MCF 10A (cell line): ENCODE results near the gene RBM39. TPM values are rescaled to one million over a fixed set of nuclear protein-coding genes. Genes with fewer than 3 reads are reported as not detected.

Source experiments
- BruUV-seq: library from RNA; stranded (reverse); fragments of 400-500 nt; replicated peaks from 2 replicates; lab custom pipeline; 2021; lab: Mats Ljungman, UMichigan
- CTCF ChIA-PET: fragments of 300-600 bp; sonication (Branson Sonifier 250); formaldehyde crosslinking; extraction: SDS; loops from one replicate; lab custom pipeline; 2021; ENCODE audit warnings: antibody characterized with exemption, inconsistent platforms; lab: Yijun Ruan, JAX
- POLR2A ChIA-PET: fragments of 300-600, 350-650 bp; sonication (Branson Sonifier 250); formaldehyde crosslinking; extraction: SDS; loops from one replicate; lab custom pipeline; 2020; ENCODE audit warnings: antibody characterized with exemption, inconsistent platforms; lab: Yijun Ruan, JAX
- DNase-seq: peaks from one replicate; pipeline ENCODE4 v3.0.0-alpha.2; 2018; ENCODE audit not compliant: unreplicated experiment
- H3K27ac Mint-ChIP-seq: one replicate; pipeline ENCODE4 v1.8.0; 2022; ENCODE audit warnings: mild to moderate bottlenecking, low read depth, mixed read lengths; ENCODE audit not compliant: unreplicated experiment
- H3K27me3 Mint-ChIP-seq: one replicate; pipeline ENCODE4 v1.8.0; 2022; ENCODE audit warnings: mixed read lengths; ENCODE audit not compliant: insufficient read depth, unreplicated experiment
- H3K36me3 Mint-ChIP-seq: one replicate; pipeline ENCODE4 v1.8.0; 2022; ENCODE audit warnings: mild to moderate bottlenecking, moderate library complexity, mixed read lengths; ENCODE audit not compliant: insufficient read depth, unreplicated experiment
- H3K4me1 Mint-ChIP-seq: one replicate; pipeline ENCODE4 v1.8.0; 2022; ENCODE audit warnings: mixed read lengths; ENCODE audit not compliant: insufficient read depth, unreplicated experiment
- H3K4me3 Mint-ChIP-seq: one replicate; pipeline ENCODE4 v1.8.0; 2022; ENCODE audit warnings: mild to moderate bottlenecking, moderate library complexity, mixed read lengths; ENCODE audit not compliant: unreplicated experiment
- H3K9me3 Mint-ChIP-seq: one replicate; pipeline ENCODE4 v1.8.0; 2022; ENCODE audit warnings: mixed read lengths; ENCODE audit not compliant: unreplicated experiment
- intact Hi-C: fragments of 100-400 bp; cut with micrococcal nuclease; formaldehyde crosslinking; loops from 2 replicates; pipeline ENCODE4 v1.14.1; 2022
- total RNA-seq: library from RNA; stranded (reverse); gene quantifications from 2 replicates; pipeline ENCODE4 v1.2.3, GENCODE V29; 2022
- TF ChIP-seq, protein P1 (sequence below): fragments of 200-600 bp; IDR thresholded peaks from one replicate; pipeline ENCODE4 v1.8.0; 2022; ENCODE audit warnings: antibody characterized with exemption, mild to moderate bottlenecking; ENCODE audit not compliant: unreplicated experiment

The RBM39 gene
- total RNA-seq, 1 experiment from 2014 or later: 438 TPM

DNA sequence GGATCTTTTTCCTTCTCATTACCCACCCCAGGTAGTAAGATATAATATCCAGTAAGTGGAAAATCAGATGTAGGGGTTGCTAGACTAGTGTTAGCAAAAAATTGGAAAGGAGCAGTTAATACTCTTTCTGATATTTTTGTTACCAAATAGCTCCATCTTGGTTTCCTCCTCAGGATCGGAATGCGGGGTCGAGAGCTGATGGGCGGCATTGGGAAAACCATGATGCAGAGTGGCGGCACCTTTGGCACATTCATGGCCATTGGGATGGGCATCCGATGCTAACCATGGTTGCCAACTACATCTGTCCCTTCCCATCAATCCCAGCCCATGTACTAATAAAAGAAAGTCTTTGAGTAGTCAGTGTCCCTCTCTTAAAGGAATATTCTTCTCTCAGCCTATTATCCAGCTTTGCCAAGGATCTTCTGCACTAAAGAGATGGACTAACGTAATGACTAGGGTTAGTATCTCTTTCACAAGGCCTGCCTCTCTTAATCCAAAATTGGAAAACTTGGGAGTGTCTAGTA lies 41.4 kb downstream of the RBM39 start:
- TF ChIP-seq, protein P1, sequence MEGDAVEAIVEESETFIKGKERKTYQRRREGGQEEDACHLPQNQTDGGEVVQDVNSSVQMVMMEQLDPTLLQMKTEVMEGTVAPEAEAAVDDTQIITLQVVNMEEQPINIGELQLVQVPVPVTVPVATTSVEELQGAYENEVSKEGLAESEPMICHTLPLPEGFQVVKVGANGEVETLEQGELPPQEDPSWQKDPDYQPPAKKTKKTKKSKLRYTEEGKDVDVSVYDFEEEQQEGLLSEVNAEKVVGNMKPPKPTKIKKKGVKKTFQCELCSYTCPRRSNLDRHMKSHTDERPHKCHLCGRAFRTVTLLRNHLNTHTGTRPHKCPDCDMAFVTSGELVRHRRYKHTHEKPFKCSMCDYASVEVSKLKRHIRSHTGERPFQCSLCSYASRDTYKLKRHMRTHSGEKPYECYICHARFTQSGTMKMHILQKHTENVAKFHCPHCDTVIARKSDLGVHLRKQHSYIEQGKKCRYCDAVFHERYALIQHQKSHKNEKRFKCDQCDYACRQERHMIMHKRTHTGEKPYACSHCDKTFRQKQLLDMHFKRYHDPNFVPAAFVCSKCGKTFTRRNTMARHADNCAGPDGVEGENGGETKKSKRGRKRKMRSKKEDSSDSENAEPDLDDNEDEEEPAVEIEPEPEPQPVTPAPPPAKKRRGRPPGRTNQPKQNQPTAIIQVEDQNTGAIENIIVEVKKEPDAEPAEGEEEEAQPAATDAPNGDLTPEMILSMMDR: no peak
- peak; percentile 33 for DNase-seq
- Mint-ChIP-seq H3K4me3 (peak overlapping the region; percentile 98), H3K36me3 (peaks cover 86% of the 10 kb centered on the region), H3K9me3 (no peaks in the 10 kb centered on the region), H3K27me3 (no peaks in the 10 kb centered on the region), H3K4me1 (peaks cover 19% of the 10 kb centered on the region), H3K27ac (peak overlapping the region; percentile 99)
- no TSS peak for BruUV-seq
- POLR2A ChIA-PET: interaction anchor here (0.8 to 14.8 kb wide), 19 partner anchors 10 to 253 kb away, joined by 3 to 266 read pairs (median 13); partner anchors contain the start of genes CPNE1, ERGIC3, PHF20 and RBM12
- intact Hi-C loops: loop anchor here (5.0 kb wide), 1 partner anchor 182 kb away; no protein-coding TSS in a partner anchor
- CTCF ChIA-PET: interaction anchor here (0.6 to 2.6 kb wide), 4 partner anchors 19 to 254 kb away, joined by 5 to 7 read pairs (median 6); partner anchors contain the start of gene SCAND1

DNA sequence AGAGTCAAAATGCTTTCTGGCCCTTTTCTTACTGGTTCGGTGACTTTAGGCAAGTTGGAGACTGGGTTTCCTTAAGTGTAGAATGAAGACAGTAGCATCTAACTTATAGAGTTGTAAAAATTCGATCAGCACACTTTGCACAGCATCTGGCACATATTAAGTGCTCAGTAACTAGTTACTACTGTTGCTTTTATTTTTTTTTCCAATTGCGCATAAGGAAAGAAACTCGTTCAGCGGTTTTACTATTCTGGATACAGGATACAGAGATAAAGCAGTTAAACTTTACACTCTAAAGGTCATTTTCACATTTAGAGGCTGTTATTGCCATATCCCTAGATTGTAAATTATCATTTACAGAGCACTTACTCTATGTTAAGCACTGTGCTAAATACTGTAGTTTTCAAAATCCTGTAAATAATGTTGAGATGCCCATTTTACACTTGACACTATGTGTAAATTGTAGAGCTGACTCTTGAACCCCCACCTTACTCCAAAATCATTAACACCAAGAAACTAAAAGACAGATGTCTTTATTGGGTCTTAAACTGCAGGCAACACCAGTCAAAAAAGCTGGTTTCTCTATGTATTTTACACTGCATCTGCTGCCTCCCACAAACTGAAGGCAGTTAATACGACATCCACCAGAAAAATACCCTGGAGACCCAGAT lies 42.0 kb downstream of the RBM39 start:
- BruUV-seq: no TSS peak
- no peak for DNase-seq
- peaks cover 19% of the 10 kb centered on the region for H3K4me1 Mint-ChIP-seq
- POLR2A ChIA-PET: interaction anchor here (0.6 to 14.8 kb wide), 27 partner anchors 11 to 392 kb away, joined by 3 to 266 read pairs (median 7); partner anchors contain the start of genes CPNE1, ERGIC3, PHF20 and RBM12
- peak overlapping the region; percentile 98 for H3K4me3 Mint-ChIP-seq
- H3K9me3 Mint-ChIP-seq: no peaks in the 10 kb centered on the region
- no peaks in the 10 kb centered on the region for H3K27me3 Mint-ChIP-seq
- CTCF ChIA-PET: interaction anchor here (0.7 to 2.6 kb wide), 5 partner anchors 66 to 853 kb away, joined by 3 to 7 read pairs (median 3); partner anchors contain the start of gene SCAND1
- peaks cover 86% of the 10 kb centered on the region for H3K36me3 Mint-ChIP-seq
- intact Hi-C loops: loop anchor here (2.0 to 5.0 kb wide), 2 partner anchors 182 to 189 kb away; no protein-coding TSS in a partner anchor
- H3K27ac Mint-ChIP-seq: peak overlapping the region; percentile 99
- TF ChIP-seq, protein P1: no peak

DNA sequence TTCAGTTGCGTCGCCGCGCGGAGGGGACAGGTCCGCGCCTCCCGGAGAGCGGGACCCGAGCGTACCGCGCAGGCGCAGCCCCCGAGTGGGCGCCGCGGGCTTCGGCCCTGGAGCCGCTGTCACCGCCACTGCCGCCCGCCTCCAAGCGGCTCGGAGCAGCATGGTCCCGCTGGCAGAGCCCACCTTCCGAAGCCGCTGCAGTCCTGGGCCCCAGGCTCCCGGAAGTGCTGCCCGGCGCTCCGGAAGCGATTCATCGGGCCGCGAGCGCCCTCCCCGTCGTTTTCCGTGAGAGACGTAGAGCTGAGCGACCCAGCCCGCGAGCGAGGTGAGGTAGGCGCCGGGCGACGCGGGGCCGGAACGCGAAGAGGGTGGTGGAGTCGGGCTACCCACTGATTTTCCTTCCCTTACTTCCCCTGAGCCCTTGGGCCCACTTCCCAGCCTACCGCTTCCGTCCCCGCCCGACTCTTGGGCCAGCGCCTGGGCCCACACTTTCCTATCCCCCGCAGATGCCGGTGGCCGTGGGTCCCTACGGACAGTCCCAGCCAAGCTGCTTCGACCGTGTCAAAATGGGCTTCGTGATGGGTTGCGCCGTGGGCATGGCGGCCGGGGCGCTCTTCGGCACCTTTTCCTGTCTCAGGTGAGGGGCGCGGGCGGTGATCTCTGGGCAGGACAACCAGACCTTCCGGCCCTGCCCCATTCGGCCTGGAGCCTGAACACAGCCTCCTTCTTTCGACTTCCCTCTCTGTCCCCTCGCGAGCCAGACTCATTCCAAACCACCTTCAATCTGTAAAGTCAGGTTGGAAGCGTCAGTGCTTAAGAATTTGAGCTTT lies 42.7 kb downstream of the RBM39 start, which contains the start of the genes NFS1 and ROMO1:
Gene NFS1 (minus strand): TSS at position 226 of the 830 bp plus-strand sequence. CDS start 64 bp downstream, at position 162.
Gene ROMO1 (plus strand): TSS at position 279 of the 830 bp plus-strand sequence. CDS start 228 bp downstream, at position 507.
- Mint-ChIP-seq H3K27ac (peak within 1 kb of the TSS; percentile 99), H3K36me3 (peaks cover 82% of the 10 kb centered on the region), H3K9me3 (no peaks in the 10 kb centered on the region), H3K4me1 (peaks cover 19% of the 10 kb centered on the region), H3K27me3 (no peaks in the 10 kb centered on the region), H3K4me3 (peak within 1 kb of the TSS; percentile 98)
- ChIA-PET CTCF (interaction anchor here (0.7 to 2.6 kb wide), 5 partner anchors 66 to 853 kb away, joined by 3 to 7 read pairs (median 3); partner anchors contain the start of gene SCAND1), POLR2A (interaction anchor here (0.6 to 14.8 kb wide), 30 partner anchors 11 to 763 kb away, joined by 3 to 266 read pairs (median 6); partner anchors contain the start of genes CPNE1, ERGIC3, PHF20 and RBM12)
- BruUV-seq: TSS peak; percentile 75
- DNase-seq: peak; percentile 85
- TF ChIP-seq, protein P1: no peak
- intact Hi-C loops: loop anchor here (2.0 kb wide), 1 partner anchor 189 kb away; no protein-coding TSS in a partner anchor
